Trophoblast cell (in vitro differentiated cells and primary cell): ENCODE results near the gene QSOX2.

Experiments
- DNase-seq, 2 donors: peaks; one replicate each; pipeline ENCODE4 v3.0.0-alpha.2; 2016
- H2AFZ ChIP-seq: 2 replicates; pipeline ENCODE4 v1.6.1; 2013; ENCODE audit warnings: low read length, moderate library complexity, mild to moderate bottlenecking; ENCODE audit not compliant: insufficient read depth, poor library complexity
- H2AK5ac ChIP-seq: 2 replicates; pipeline ENCODE4 v1.6.1; 2013; ENCODE audit warnings: mild to moderate bottlenecking, low read length
- H2BK120ac ChIP-seq: 2 replicates; pipeline ENCODE4 v1.6.1; 2013; ENCODE audit warnings: low read length, mild to moderate bottlenecking, moderate library complexity; ENCODE audit not compliant: insufficient read depth, poor library complexity
- H2BK12ac ChIP-seq: 2 replicates; pipeline ENCODE4 v1.6.1; 2013; ENCODE audit warnings: mild to moderate bottlenecking, low read length, moderate library complexity
- H2BK5ac ChIP-seq: 2 replicates; pipeline ENCODE4 v1.6.1; 2013; ENCODE audit warnings: low read length, low read depth, moderate library complexity, mild to moderate bottlenecking; ENCODE audit not compliant: poor library complexity
- H3K14ac ChIP-seq: 2 replicates; pipeline ENCODE4 v1.6.1; 2013; ENCODE audit warnings: mild to moderate bottlenecking, low read length
- H3K18ac ChIP-seq: 2 replicates; pipeline ENCODE4 v1.6.1; 2013; ENCODE audit warnings: mild to moderate bottlenecking, low read length
- H3K23ac ChIP-seq: 2 replicates; pipeline ENCODE4 v1.6.1; 2013; ENCODE audit warnings: low read length
- H3K27ac ChIP-seq: 2 replicates; pipeline ENCODE4 v1.5.1; 2013; ENCODE audit warnings: low read depth, mild to moderate bottlenecking, inconsistent platforms, low read length, moderate library complexity
- H3K27me3 ChIP-seq: 2 replicates; pipeline ENCODE4 v1.6.1; 2013; ENCODE audit warnings: inconsistent platforms, mild to moderate bottlenecking, low read length, moderate library complexity; ENCODE audit not compliant: insufficient read depth
- H3K36me3 ChIP-seq, 2 experiments: 1 replicate in 1 of 2; 2 replicates in 1 of 2; pipeline ENCODE4 v1.6.1; 2013; ENCODE audit warnings: low read length in 2 of 2, mild to moderate bottlenecking in 2 of 2, moderate library complexity in 1 of 2; ENCODE audit not compliant: insufficient read depth in 2 of 2, control insufficient read depth in 1 of 2
- H3K4ac ChIP-seq: 2 replicates; pipeline ENCODE4 v1.6.1; 2013; ENCODE audit warnings: low read depth, mild to moderate bottlenecking, low read length, moderate library complexity
- H3K4me1 ChIP-seq, 2 experiments: 1 replicate in 1 of 2; 2 replicates in 1 of 2; pipeline ENCODE4 v1.6.1; 2013; ENCODE audit warnings: low read length in 2 of 2, mild to moderate bottlenecking in 2 of 2, moderate library complexity in 1 of 2; ENCODE audit not compliant: insufficient read depth in 2 of 2, control insufficient read depth in 1 of 2
- H3K4me2 ChIP-seq: 2 replicates; pipeline ENCODE4 v1.6.1; 2013; ENCODE audit warnings: inconsistent platforms, mild to moderate bottlenecking, low read length, moderate library complexity
- H3K4me3 ChIP-seq: 2 replicates; pipeline ENCODE4 v1.5.1; 2013; ENCODE audit warnings: mild to moderate bottlenecking, low read depth, low read length, inconsistent platforms
- H3K79me1 ChIP-seq: one replicate; pipeline ENCODE4 v1.6.1; 2013; ENCODE audit warnings: low read length
- H3K79me2 ChIP-seq: 2 replicates; pipeline ENCODE4 v1.6.1; 2013; ENCODE audit warnings: low read length, mild to moderate bottlenecking; ENCODE audit not compliant: control insufficient read depth, insufficient read depth, poor library complexity
- H3K9ac ChIP-seq: 2 replicates; pipeline ENCODE4 v1.6.1; 2013; ENCODE audit warnings: mild to moderate bottlenecking, low read length
- H3K9me3 ChIP-seq: 2 replicates; pipeline ENCODE4 v1.6.1; 2013; ENCODE audit warnings: low read depth, mild to moderate bottlenecking, control low read depth, inconsistent platforms, low read length; ENCODE audit not compliant: insufficient read depth
- H4K12ac ChIP-seq: 2 replicates; pipeline ENCODE4 v1.6.1; 2013; ENCODE audit warnings: low read depth, mild to moderate bottlenecking, low read length, moderate library complexity
- H4K8ac ChIP-seq: 2 replicates; pipeline ENCODE4 v1.6.1; 2013; ENCODE audit warnings: low read depth, mild to moderate bottlenecking, low read length, moderate library complexity
- H4K91ac ChIP-seq: one replicate; pipeline ENCODE4 v1.6.1; 2013; ENCODE audit warnings: low read depth, mild to moderate bottlenecking, low read length, moderate library complexity
- WGBS: extraction: QIAGEN DNeasy Blood & Tissue Kit; methylation state at CpG from one replicate; pipeline ENCODE4 v1.1.7; 2013; ENCODE audit warnings: missing lambda C conversion rate; ENCODE audit not compliant: insufficient read length, insufficient coverage; ENCODE audit errors: extremely low coverage; 5-methylcytosine and 5-hydroxymethylcytosine counted together

QSOX2 gene

GRCh38 chr9:136289651-136290507 is 44.3 kb upstream of the QSOX2 start:
- Histone ChIP-seq H4K91ac (no peak overlapping the region), H2BK5ac (no peak overlapping the region), H3K4ac (no peak overlapping the region), H3K27me3 (peaks cover 4% of the 10 kb centered on the region), H2BK120ac (no peak overlapping the region), H3K4me2 (no peak overlapping the region), H3K23ac (no peak overlapping the region), H4K8ac (no peak overlapping the region), H4K12ac (no peak overlapping the region), H3K9ac (no peak overlapping the region), H3K9me3 (peaks cover 18% of the 10 kb centered on the region), H3K4me3 (no peak overlapping the region), H3K14ac (no peak overlapping the region), H2BK12ac (no peak overlapping the region), H3K79me2 (no peaks in the 10 kb centered on the region), H2AFZ (no peak overlapping the region), H3K36me3 (no peaks in the 10 kb centered on the region), H2AK5ac (no peak overlapping the region), H3K18ac (no peak overlapping the region), H3K4me1 (peaks cover 3 to 6% of the 10 kb centered on the region in 2 experiments), H3K27ac (no peak overlapping the region), H3K79me1 (no peaks in the 10 kb centered on the region)
- no peak for DNase-seq
- WGBS = no CpG with 5 or more reads among the region's 30 CpGs

- Histone ChIP-seq H3K4ac (no peak overlapping the region), H3K9ac (no peak overlapping the region)
- WGBS = no CpG with 5 or more reads among the region's 21 CpGs
These were observed 42.5 kb upstream of the QSOX2 start for GRCh38 chr9:136287960-136288753.

GRCh38 chr9:136286987-136287379 is 41.4 kb upstream of the QSOX2 start:
- H3K79me1 ChIP-seq = no peaks in the 10 kb centered on the region
- H3K9me3 ChIP-seq = no peaks in the 10 kb centered on the region
- H3K18ac ChIP-seq = no peak overlapping the region
- H3K9ac ChIP-seq = no peak overlapping the region
- H3K4me1 ChIP-seq = peaks cover 3 to 6% of the 10 kb centered on the region in 2 experiments
- DNase-seq = no peak
- no peak overlapping the region for H4K91ac ChIP-seq
- H3K14ac ChIP-seq = no peak overlapping the region
- H3K4me2 ChIP-seq = no peak overlapping the region
- H3K27me3 ChIP-seq = peaks cover 4% of the 10 kb centered on the region
- no peak overlapping the region for H3K4ac ChIP-seq
- H2BK120ac ChIP-seq = no peak overlapping the region
- no CpG with 5 or more reads among the region's 13 CpGs for WGBS
- H3K23ac ChIP-seq = no peak overlapping the region
- H4K8ac ChIP-seq = no peak overlapping the region
- no peak overlapping the region for H2BK12ac ChIP-seq
- H2AK5ac ChIP-seq = no peak overlapping the region
- no peak overlapping the region for H2AFZ ChIP-seq
- H3K36me3 ChIP-seq = no peaks in the 10 kb centered on the region
- H4K12ac ChIP-seq = no peak overlapping the region
- H3K79me2 ChIP-seq = no peaks in the 10 kb centered on the region
- H2BK5ac ChIP-seq = no peak overlapping the region
- H3K27ac ChIP-seq = no peak overlapping the region
- H3K4me3 ChIP-seq = no peak overlapping the region

More at GRCh38 chr9:136287960-136288753, 42.5 kb upstream of the QSOX2 start:
- H3K27me3 ChIP-seq = peaks cover 4% of the 10 kb centered on the region
- no peak overlapping the region for H3K27ac ChIP-seq
- H3K36me3 ChIP-seq = no peaks in the 10 kb centered on the region
- H3K9me3 ChIP-seq = peaks cover 4% of the 10 kb centered on the region
- no peak overlapping the region for H2BK120ac ChIP-seq
- no peaks in the 10 kb centered on the region for H3K79me1 ChIP-seq
- peaks cover 3 to 6% of the 10 kb centered on the region in 2 experiments for H3K4me1 ChIP-seq
- H3K4me3 ChIP-seq = no peak overlapping the region
- no peak overlapping the region for H2BK5ac ChIP-seq
- DNase-seq = no peak
- no peaks in the 10 kb centered on the region for H3K79me2 ChIP-seq
- no peak overlapping the region for H3K14ac ChIP-seq
- H3K4me2 ChIP-seq = no peak overlapping the region
- no peak overlapping the region for H4K12ac ChIP-seq
- no peak overlapping the region for H4K8ac ChIP-seq
- no peak overlapping the region for H2AK5ac ChIP-seq
- H3K23ac ChIP-seq = no peak overlapping the region
- H2AFZ ChIP-seq = no peak overlapping the region
- no peak overlapping the region for H2BK12ac ChIP-seq
- H3K18ac ChIP-seq = no peak overlapping the region
- H4K91ac ChIP-seq = no peak overlapping the region

- no peaks in the 10 kb centered on the region for H3K36me3 ChIP-seq
- H3K4me3 ChIP-seq = no peak overlapping the region
- H3K9me3 ChIP-seq = no peaks in the 10 kb centered on the region
- H3K4ac ChIP-seq = no peak overlapping the region
- H3K4me1 ChIP-seq = peaks cover 3 to 6% of the 10 kb centered on the region in 2 experiments
- no peak for DNase-seq
- no peak overlapping the region for H3K18ac ChIP-seq
- no peak overlapping the region for H3K9ac ChIP-seq
- H3K79me2 ChIP-seq = no peaks in the 10 kb centered on the region
- H2BK5ac ChIP-seq = no peak overlapping the region
- H3K23ac ChIP-seq = no peak overlapping the region
- no peak overlapping the region for H3K14ac ChIP-seq
- no peak overlapping the region for H4K12ac ChIP-seq
- no peak overlapping the region for H2AFZ ChIP-seq
- no peak overlapping the region for H3K4me2 ChIP-seq
- H4K91ac ChIP-seq = no peak overlapping the region
- H2BK120ac ChIP-seq = no peak overlapping the region
- H3K79me1 ChIP-seq = no peaks in the 10 kb centered on the region
- H2BK12ac ChIP-seq = no peak overlapping the region
- no peak overlapping the region for H4K8ac ChIP-seq
- no peak overlapping the region for H2AK5ac ChIP-seq
- no CpG with 5 or more reads among the region's 30 CpGs for WGBS
- no peak overlapping the region for H3K27ac ChIP-seq
- H3K27me3 ChIP-seq = peaks cover 4% of the 10 kb centered on the region
These were observed 40.9 kb upstream of the QSOX2 start for GRCh38 chr9:136286359-136286986.
